Measurements from ENCODE around the gene GFOD1. TPM values are rescaled to one million over a fixed set of nuclear protein-coding genes. Genes with fewer than 3 reads are reported as not detected.
"Not testable (repeated sequence)": the region's sequence is repeated elsewhere in the genome, so short reads cannot be mapped to it uniquely, and the experiment has no call there.

GFOD1 gene
- polyA plus RNA-seq, 1 of the 3 experiments (the other 2 are of a cell fraction), result 1.6 TPM

GRCh38 chr6:13444604-13445003 lies 42.8 kb downstream of the GFOD1 start:
- H3K79me2 ChIP-seq (ENCODE audit: insufficient read depth), result no peaks in the 10 kb centered on the region
- no peak overlapping the region for H2AFZ ChIP-seq (ENCODE audit: low read depth)
- H3K9ac ChIP-seq, result no peak overlapping the region
- ChIA-PET POLR2A (no interaction called here), CTCF (interaction anchor here (1.0 kb wide), 1 partner anchor 23 kb away, joined by 3 read pairs; no protein-coding TSS in a partner anchor)
- H3K4me2 ChIP-seq, result no peak overlapping the region
- H3K4me1 ChIP-seq (ENCODE audit: control insufficient read depth in 1 of 2, insufficient read depth in 2 of 2, low read depth in 1 of 2, low read length in 1 of 2), result peaks cover 7 to 37% of the 10 kb centered on the region in 2 experiments; a peak in 2 of 4 replicates
- H3K9me2 ChIP-seq, result no peaks in the 10 kb centered on the region
- H3F3A ChIP-seq (replicated peaks; ENCODE audit: insufficient read depth), result no peaks in the 10 kb centered on the region
- TF ChIP-seq MEF2A (IDR thresholded peaks at IDR 0.05; ENCODE audit: borderline replicate concordance, low read depth), result no peak
- TF ChIP-seq SMC3 (IDR thresholded peaks at IDR 0.05; ENCODE audit: low read depth, low read length), result no peak
- TF ChIP-seq MXI1 (IDR thresholded peaks at IDR 0.05; ENCODE audit: low read depth, low read length), result no peak
- TF ChIP-seq EZH2phosphoT487 (IDR thresholded peaks at IDR 0.05; ENCODE audit: borderline replicate concordance, low read depth), result no peak
- TF ChIP-seq FOXM1 (IDR thresholded peaks at IDR 0.05; ENCODE audit: low read depth), result no peak
- TF ChIP-seq CHD2 (IDR thresholded peaks at IDR 0.05; ENCODE audit: low read length, partially characterized antibody), result no peak
- TF ChIP-seq RAD21 (IDR thresholded peaks at IDR 0.05; ENCODE audit: low read length), result no peak
- TF ChIP-seq JUND (IDR thresholded peaks at IDR 0.05), result no peak
- 52% methylated on average over 3 of the region's 3 CpGs for WGBS (ENCODE audit: low lambda C conversion rate)
- no peak for DNase-seq
- no peaks in the 10 kb centered on the region for H3K27me3 ChIP-seq (ENCODE audit: insufficient read depth)
- H3K9me3 ChIP-seq, result no peaks in the 10 kb centered on the region
- no peaks in the 10 kb centered on the region for H4K20me1 ChIP-seq (ENCODE audit: insufficient read depth)
- H3K27ac ChIP-seq (ENCODE audit: low read depth in 2 of 2, low read length in 1 of 2), result no peak overlapping the region
- no peak overlapping the region for H3K4me3 ChIP-seq (ENCODE audit: low read depth in 2 of 2, low read length in 1 of 2)
- no peaks in the 10 kb centered on the region for H3K36me3 ChIP-seq (replicated peaks in 1 of 2; ENCODE audit: control insufficient read depth in 1 of 2, insufficient read depth in 2 of 2, low read length in 1 of 2)

- H3K79me2 ChIP-seq (ENCODE audit: insufficient read depth); H4K20me1 ChIP-seq (ENCODE audit: insufficient read depth); DNase-seq; H3K4me3 ChIP-seq (ENCODE audit: low read depth in 2 of 2, low read length in 1 of 2); H3F3A ChIP-seq (replicated peaks; ENCODE audit: insufficient read depth); H3K36me3 ChIP-seq (replicated peaks in 1 of 2; ENCODE audit: control insufficient read depth in 1 of 2, insufficient read depth in 2 of 2, low read length in 1 of 2); H3K9me2 ChIP-seq; H3K9me3 ChIP-seq; H2AFZ ChIP-seq (ENCODE audit: low read depth); H3K9ac ChIP-seq; H3K4me2 ChIP-seq; CTCF ChIA-PET; POLR2A ChIA-PET; H3K27me3 ChIP-seq (ENCODE audit: insufficient read depth); H3K27ac ChIP-seq (ENCODE audit: low read depth in 2 of 2, low read length in 1 of 2): not testable (repeated sequence)
- WGBS (ENCODE audit: low lambda C conversion rate), result 89% methylated on average over 6 of the region's 6 CpGs
- H3K4me1 ChIP-seq (ENCODE audit: control insufficient read depth in 1 of 2, insufficient read depth in 2 of 2, low read depth in 1 of 2, low read length in 1 of 2), result peaks cover 7 to 37% of the 10 kb centered on the region in 2 experiments; a peak in 2 of 4 replicates
Measured at GRCh38 chr6:13443978-13444377, 43.4 kb downstream of the GFOD1 start.

GRCh38 chr6:13441778-13442177 lies 45.6 kb downstream of the GFOD1 start:
- H3K4me3 ChIP-seq (ENCODE audit: low read depth in 2 of 2, low read length in 1 of 2), result no peak overlapping the region
- ChIA-PET POLR2A (no interaction called here), CTCF (interaction anchor here (1.2 kb wide), 1 partner anchor 28 kb away, joined by 3 read pairs; no protein-coding TSS in a partner anchor)
- no peaks in the 10 kb centered on the region for H3K9me2 ChIP-seq
- no peaks in the 10 kb centered on the region for H4K20me1 ChIP-seq (ENCODE audit: insufficient read depth)
- WGBS (ENCODE audit: low lambda C conversion rate), result 96% methylated on average over 4 of the region's 4 CpGs
- no peak overlapping the region; a peak in 1 of 4 replicates for H3K27ac ChIP-seq (ENCODE audit: low read depth in 2 of 2, low read length in 1 of 2)
- no peak for DNase-seq
- no peaks in the 10 kb centered on the region for H3K9me3 ChIP-seq
- no peaks in the 10 kb centered on the region for H3K36me3 ChIP-seq (replicated peaks in 1 of 2; ENCODE audit: control insufficient read depth in 1 of 2, insufficient read depth in 2 of 2, low read length in 1 of 2)
- H2AFZ ChIP-seq (ENCODE audit: low read depth), result no peak overlapping the region
- no peaks in the 10 kb centered on the region for H3K79me2 ChIP-seq (ENCODE audit: insufficient read depth)
- no peaks in the 10 kb centered on the region for H3F3A ChIP-seq (replicated peaks; ENCODE audit: insufficient read depth)
- no peaks in the 10 kb centered on the region for H3K27me3 ChIP-seq (ENCODE audit: insufficient read depth)
- H3K4me2 ChIP-seq, result no peak overlapping the region
- no peak overlapping the region for H3K9ac ChIP-seq
- H3K4me1 ChIP-seq (ENCODE audit: control insufficient read depth in 1 of 2, insufficient read depth in 2 of 2, low read depth in 1 of 2, low read length in 1 of 2), result peaks cover 7 to 40% of the 10 kb centered on the region in 2 experiments; a peak in 2 of 4 replicates
- TF ChIP-seq ZBTB33 (IDR thresholded peaks at IDR 0.05; ENCODE audit: borderline replicate concordance, low read depth) (no peak), ELF1 (IDR thresholded peaks at IDR 0.05) (no peak), RFX5 (IDR thresholded peaks at IDR 0.05; ENCODE audit: low read length) (no peak), FOSL2 (IDR thresholded peaks at IDR 0.05; ENCODE audit: borderline replicate concordance, low read depth) (no peak), RCOR1 (IDR thresholded peaks at IDR 0.05; ENCODE audit: low read length) (no peak), EZH2phosphoT487 (IDR thresholded peaks at IDR 0.05; ENCODE audit: borderline replicate concordance, low read depth) (no peak), RAD21 (IDR thresholded peaks at IDR 0.05; ENCODE audit: low read length) (no peak), FOXM1 (IDR thresholded peaks at IDR 0.05; ENCODE audit: low read depth) (no peak), TEAD4 (IDR thresholded peaks at IDR 0.05; ENCODE audit: borderline replicate concordance, insufficient read depth) (no peak), NFIC (IDR thresholded peaks at IDR 0.05; ENCODE audit: borderline replicate concordance) (no peak), SMC3 (IDR thresholded peaks at IDR 0.05; ENCODE audit: low read depth, low read length) (no peak), GABPA (IDR thresholded peaks at IDR 0.05; ENCODE audit: low read depth) (no peak), IRF3 (IDR thresholded peaks at IDR 0.05; ENCODE audit: low read depth, low read length) (no peak), USF2 (IDR thresholded peaks at IDR 0.05; ENCODE audit: borderline replicate concordance, low read depth, low read length) (no peak)
